HPDE6-E6E7 (cell line): ENCODE results near the gene ELAVL1.
A peak's percentile ranks its signal among the peaks of the same experiment; 100 is the strongest.
"Not testable (repeated sequence)": the region's sequence is repeated elsewhere in the genome, so short reads cannot be mapped to it uniquely, and the experiment has no call there.

ENCODE experiments used
- DNase-seq: peaks from one replicate; pipeline ENCODE4 v3.0.0; 2011; ENCODE audit warnings: missing footprints; ENCODE audit errors: extremely low spot score

The ELAVL1 gene

DNA sequence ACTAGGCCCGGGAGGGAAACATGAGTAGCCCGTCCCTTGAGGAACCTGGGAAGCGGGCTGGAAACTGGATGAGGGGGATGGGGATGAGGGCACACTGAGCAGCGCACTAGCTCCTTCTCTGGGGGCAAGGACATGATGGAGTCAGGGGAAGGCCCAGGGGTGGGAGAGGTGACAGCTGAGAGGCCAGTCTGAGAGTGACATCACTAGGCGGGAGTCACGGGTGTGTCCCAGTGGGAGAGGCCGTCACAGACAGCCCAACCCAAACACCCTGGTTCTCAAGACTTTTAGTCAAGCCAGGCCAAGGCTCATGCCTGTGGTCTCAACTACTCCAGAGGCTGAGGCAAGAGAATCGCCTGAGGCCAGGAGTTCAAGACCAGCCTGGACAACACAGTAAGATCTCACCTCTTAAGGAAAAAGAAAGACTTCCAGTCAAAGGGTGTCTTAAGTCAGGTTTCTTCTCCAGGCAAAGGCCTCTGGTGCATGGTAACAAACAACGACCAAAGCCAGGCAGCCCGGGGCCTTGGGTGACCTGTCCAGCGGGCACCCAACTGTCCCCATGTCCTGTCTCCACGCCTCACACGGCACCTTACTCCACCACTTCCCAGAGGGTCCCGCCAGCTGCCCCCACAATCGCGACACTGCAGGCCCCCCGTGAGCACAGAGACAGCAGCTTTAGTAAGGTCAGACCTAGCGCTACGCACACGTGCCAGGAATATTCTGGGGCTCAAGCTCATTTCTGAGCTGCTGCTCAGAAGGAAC lies 36.5 kb downstream of the ELAVL1 start:
- DNase-seq, result no peak

- DNase-seq, result no peak
Observed at GRCh38 chr19:7968008-7968795, 37.2 kb downstream of the ELAVL1 start.

GRCh38 chr19:7965921-7966665 lies 39.3 kb downstream of the ELAVL1 start:
- no peak for DNase-seq

DNA sequence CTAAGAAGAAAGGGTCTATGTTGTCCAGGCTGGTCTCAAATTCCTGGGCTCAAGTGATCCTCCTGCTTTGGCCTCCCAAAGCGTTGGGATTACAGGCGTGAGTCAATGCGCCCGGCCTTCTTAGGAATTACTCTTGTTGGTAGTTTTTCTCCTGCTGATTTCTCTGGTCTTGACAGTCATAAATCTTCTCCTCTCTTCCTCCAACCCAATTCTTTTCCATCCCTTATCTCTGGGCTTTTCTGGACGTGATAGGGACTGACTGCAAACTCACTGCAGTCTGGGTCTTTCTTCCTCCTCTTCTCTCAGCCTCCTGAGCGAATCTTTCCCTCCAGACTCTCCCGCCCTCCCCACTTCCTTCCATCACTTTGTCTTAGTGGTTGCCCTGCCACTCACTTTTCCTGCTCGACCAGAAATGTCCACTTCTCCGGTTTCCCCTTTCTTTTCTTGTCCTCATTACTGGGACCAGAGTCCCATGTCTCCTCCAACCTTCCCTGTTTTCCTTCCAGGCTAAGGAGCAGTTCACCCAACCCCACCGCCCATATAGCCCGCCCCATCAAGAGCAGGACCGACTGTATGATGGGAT lies 40.1 kb downstream of the ELAVL1 start:
- no peak for DNase-seq

DNA sequence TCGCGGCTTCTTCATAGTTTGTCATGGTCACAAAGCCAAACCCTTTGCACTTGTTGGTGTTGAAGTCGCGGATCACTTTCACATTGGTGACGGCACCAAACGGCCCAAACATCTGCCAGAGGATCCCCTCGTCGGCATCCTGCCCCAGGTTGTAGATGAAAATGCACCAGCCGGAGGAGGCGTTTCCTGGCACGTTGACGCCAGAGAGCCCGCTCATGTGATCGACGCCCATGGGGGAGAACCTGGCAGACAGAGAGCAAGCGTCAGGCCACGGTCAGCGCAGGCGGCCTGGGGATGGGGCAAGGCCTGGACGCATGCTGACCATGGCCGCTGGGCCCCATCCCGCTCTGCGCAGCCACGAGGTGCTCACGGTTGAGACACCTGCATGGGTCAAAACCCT lies 41.9 kb downstream of the ELAVL1 start:
- no peak for DNase-seq

- no peak for DNase-seq
Observed at GRCh38 chr19:7962644-7963268, 42.7 kb downstream of the ELAVL1 start.

DNA sequence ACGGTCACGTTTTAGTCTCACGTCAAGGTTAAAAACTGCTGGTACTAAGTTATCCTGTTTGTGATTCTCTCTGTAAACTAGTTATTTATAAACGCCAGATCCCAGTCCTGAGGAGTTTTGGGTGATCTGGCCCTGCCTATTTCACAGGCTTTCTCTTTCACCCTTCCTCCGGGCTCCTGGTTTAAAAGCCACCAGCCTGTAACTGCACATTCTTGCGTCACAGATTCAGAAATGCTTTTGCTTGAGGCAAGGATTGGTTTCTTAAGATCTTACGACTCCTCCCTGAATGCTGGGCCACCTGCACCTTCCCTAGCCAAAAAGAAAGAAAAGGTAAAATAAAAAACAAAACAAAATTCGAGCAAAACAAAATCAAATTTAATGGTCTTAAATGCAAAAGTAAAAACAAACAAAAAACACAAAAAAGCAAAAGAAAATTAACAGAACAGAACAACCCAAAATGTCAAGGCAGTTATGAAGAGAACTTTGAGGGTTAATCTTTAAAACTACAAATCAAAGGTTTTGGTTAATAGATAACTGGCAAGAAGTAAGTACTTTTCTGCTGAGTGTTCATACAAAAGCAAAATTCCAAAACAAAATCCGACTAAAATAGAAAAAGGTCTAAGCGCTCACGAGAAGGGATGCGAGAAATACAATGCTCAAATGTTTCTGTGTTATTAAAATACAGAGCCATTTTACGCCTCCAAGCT lies 43.4 kb downstream of the ELAVL1 start:
- DNase-seq, result no peak

DNA sequence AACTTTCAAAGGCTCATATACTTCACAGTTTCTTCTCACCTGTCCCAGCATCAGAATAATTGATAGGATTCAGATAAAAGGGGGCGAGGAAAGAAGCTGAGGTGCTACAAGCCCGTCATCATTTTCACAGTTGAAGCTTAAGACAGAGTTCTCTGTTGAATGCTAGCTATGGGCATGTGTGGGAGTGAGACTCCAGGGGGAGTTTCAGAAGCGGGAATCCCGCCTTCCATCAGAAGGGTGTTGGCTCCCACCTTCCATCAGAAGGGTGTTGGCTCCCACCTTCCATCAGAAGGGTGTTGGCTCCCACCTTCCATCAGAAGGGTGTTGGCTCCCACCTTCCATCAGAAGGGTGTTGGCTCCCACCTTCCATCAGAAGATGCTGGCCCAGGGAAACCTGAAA lies 44.4 kb downstream of the ELAVL1 start:
- not testable (repeated sequence) for DNase-seq

DNA sequence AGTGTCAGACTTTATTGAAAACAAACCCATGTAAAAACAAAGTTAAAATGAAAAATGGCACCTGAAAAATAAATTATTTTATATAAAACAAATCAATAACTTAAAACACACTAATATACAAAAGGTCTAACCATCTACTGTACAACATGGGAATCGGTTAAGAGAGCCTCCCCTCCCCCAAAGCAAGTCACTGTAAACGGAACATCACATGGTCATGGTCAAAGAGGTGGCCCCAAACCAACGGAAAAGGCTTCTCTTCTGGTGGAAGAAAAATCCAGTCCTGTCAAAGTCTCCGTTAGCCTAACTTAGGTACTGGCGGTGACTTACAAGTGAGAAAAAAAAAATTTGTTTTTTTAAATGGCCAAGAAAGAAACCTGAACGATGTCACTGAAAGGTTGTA lies 46.2 kb downstream of the ELAVL1 start:
- DNase-seq, result no peak

- DNase-seq, result no peak
Observed at GRCh38 chr19:7955696-7956095, 49.7 kb downstream of the ELAVL1 start.

DNA sequence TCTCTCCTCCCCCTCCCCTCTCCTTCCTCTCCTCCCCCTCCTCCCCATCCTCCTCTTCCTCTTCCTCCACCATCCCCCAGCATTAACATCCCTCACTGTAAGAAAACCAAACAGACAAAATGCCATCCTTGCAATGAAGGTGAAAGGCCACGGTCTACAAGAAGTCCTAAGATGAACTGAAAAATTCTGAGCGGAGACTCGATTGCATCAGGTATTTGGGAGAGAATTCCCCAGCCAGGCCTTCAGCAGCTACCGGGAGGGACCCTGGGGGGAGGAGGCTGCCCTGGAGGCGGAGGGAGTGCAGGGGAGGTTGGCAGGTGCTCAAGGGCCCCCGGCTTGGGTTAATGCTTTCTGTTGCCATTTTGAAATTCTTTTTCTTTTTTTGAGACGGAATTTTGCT lies 51.9 kb downstream of the ELAVL1 start:
- DNase-seq, result no peak

- DNase-seq, result peak; percentile 33
Observed at GRCh38 chr19:7953060-7953459, 52.4 kb downstream of the ELAVL1 start.

- DNase-seq, result no peak
Observed at GRCh38 chr19:7947939-7948338, 57.5 kb downstream of the ELAVL1 start.

GRCh38 chr19:7944177-7944761 lies 61.2 kb downstream of the ELAVL1 start:
- peak; percentile 83 for DNase-seq

- DNase-seq, result peak; percentile 99
Observed at GRCh38 chr19:7943444-7944176, 61.8 kb downstream of the ELAVL1 start, which contains the start of gene TIMM44. TIMM44 (minus strand) TSS chr19:7943666; CDS start chr19:7943651, 15 bp downstream.

GRCh38 chr19:7942981-7943443 lies 62.4 kb downstream of the ELAVL1 start:
- DNase-seq, result no peak

DNA sequence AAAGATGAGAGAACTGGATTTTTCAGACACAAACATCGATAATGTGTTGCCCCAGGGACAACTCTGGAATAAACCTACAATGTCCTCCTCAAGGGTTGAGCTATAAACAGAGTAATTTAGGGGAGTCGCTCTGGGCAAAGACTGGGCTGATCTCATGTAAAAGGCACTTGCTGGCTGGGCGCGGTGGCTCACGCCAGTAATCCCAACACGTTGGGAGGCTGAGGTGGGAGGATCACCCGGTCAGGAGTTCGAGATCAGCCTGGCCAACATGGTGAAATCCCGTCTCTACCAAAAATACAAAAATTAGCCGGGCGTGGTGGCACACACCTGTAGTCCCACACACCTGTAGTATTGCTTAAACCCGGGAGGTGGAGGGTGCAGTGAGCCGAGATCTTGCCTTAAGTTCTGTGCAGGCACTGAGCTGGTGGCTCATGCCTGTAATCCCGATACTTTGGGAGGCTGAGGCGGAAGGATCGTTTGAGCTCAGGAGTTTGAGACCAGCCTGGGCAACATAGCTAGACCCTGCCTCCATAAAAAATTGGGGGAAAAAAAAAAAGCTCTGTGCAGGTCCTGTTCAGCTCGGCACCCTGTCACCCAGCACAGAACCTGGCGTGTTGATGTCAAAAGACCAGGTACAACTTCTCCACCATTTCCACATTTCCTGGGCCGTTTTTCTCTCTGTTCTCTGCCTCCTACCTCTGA lies 63.4 kb downstream of the ELAVL1 start:
- no peak for DNase-seq

DNA sequence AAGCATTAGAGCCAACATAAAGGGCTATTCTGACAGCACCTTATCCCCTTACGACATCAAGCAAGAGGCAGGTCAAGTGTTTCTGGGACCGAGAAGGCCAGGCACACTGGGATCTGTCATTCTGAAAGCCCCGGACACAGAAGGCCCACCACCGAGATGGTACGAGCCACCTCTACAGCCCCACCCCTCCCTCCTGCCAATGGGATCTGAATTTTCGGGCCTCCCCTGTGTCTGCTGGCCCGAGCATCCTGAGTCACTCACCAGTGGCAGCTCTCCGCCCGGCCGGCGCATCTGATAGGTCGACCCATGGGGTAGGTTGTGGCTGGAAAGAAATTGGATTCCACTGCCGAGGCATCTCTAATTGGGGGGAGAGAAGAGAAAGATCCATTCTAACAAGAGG lies 64.6 kb downstream of the ELAVL1 start:
- DNase-seq, result no peak

DNA sequence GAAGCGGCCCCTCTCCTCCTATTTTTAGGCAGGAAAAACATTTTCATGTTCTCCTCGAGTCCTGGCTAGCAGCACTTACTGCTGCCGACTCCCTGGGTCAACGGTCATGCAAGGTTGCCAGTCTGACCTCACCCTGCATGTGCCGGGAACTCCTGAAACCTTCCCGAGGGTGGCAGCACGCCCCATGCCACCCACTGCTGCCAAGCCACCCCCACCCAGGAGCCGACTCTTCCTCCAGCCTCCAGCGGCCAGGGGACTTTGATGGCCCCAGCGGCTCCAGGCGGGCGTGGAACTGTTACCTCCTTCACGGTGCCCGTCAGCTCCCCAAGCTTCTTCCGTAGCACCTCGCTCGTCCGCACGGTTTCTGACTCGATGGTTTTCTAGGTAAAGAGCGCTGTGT lies 70.7 kb downstream of the ELAVL1 start:
- no peak for DNase-seq
